ENCODE data around the gene ZSWIM6. TPM values are rescaled to one million over a fixed set of nuclear protein-coding genes. Genes with fewer than 3 reads are reported as not detected.

ZSWIM6 gene
- total RNA-seq, 2 experiments from 2014 or later, result 4.5 to 5.7 TPM

- DNase-seq, result no peak
- ChIA-PET POLR2A (interaction anchor here (0.6 kb wide), 1 partner anchor 23 kb away, joined by 3 read pairs; no protein-coding TSS in a partner anchor), CTCF (no interaction called here)
- Mint-ChIP-seq H3K27me3 (no peaks in the 10 kb centered on the region), H3K4me3 (no peak overlapping the region), H3K27ac (no peak overlapping the region), H3K9me3 (ENCODE audit: low read depth) (peaks cover 2% of the 10 kb centered on the region), H3K36me3 (ENCODE audit: low read depth) (no peaks in the 10 kb centered on the region), H3K4me1 (peaks cover 7% of the 10 kb centered on the region)
- intact Hi-C loops (cut with DNase I, micrococcal nuclease), result no loop called here
- ATAC-seq, result no peak
These were observed 100.0 kb downstream of the ZSWIM6 start for GRCh38 chr5:61431923-61432620.

GRCh38 chr5:61435368-61435767 lies 103.3 kb downstream of the ZSWIM6 start:
- ChIA-PET POLR2A (no interaction called here), CTCF (interaction anchor here (1.3 kb wide), 1 partner anchor 210 kb away, joined by 3 read pairs; no protein-coding TSS in a partner anchor)
- no peak overlapping the region for H3K27ac Mint-ChIP-seq
- H3K27me3 Mint-ChIP-seq, result no peaks in the 10 kb centered on the region
- no peaks in the 10 kb centered on the region for H3K4me1 Mint-ChIP-seq
- intact Hi-C loops (cut with DNase I, micrococcal nuclease), result no loop called here
- no peak overlapping the region for H3K4me3 Mint-ChIP-seq
- H3K9me3 Mint-ChIP-seq (ENCODE audit: low read depth), result peaks cover 8% of the 10 kb centered on the region
- no peaks in the 10 kb centered on the region for H3K36me3 Mint-ChIP-seq (ENCODE audit: low read depth)
- no peak for ATAC-seq
- DNase-seq, result no peak

DNA sequence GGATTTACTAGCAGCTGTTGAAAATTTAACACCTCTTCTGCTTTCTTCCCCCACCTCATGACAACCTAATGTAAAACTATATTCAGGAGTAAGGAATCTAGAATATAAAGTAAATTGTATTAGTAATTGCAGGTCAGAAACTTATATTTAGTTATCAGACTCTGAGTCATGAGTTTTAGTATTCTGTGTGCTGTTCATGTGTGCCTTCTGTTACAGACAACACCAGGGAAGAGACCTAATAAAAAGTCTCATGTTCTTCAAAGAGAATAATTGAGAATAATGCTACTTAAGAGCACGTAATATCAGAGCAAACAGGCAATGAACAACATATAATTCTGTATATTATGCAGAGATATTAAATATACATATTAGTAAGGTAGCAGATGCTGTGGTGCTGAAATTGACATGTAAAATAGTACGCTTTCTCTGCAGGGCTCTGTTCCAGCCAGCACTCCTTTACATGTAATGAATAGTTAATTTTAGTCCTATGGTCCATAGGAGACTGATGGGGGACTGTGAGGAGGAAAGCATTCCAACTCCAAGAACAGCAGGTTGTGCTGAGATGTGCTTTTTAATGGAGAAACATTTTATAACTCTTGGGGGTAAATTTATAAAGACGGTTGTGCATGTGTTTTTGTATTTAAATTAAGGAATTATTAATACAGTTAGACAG lies 106.4 kb downstream of the ZSWIM6 start:
- POLR2A ChIA-PET, result no interaction called here
- H3K36me3 Mint-ChIP-seq (ENCODE audit: low read depth), result peaks cover 18% of the 10 kb centered on the region
- H3K9me3 Mint-ChIP-seq (ENCODE audit: low read depth), result peaks cover 28% of the 10 kb centered on the region
- ATAC-seq, result no peak
- DNase-seq, result no peak
- no peaks in the 10 kb centered on the region for H3K27me3 Mint-ChIP-seq
- intact Hi-C loops (cut with DNase I, micrococcal nuclease), result no loop called here
- no peak overlapping the region for H3K4me3 Mint-ChIP-seq
- no peaks in the 10 kb centered on the region for H3K4me1 Mint-ChIP-seq
- no peak overlapping the region for H3K27ac Mint-ChIP-seq
- CTCF ChIA-PET, result no interaction called here

DNA sequence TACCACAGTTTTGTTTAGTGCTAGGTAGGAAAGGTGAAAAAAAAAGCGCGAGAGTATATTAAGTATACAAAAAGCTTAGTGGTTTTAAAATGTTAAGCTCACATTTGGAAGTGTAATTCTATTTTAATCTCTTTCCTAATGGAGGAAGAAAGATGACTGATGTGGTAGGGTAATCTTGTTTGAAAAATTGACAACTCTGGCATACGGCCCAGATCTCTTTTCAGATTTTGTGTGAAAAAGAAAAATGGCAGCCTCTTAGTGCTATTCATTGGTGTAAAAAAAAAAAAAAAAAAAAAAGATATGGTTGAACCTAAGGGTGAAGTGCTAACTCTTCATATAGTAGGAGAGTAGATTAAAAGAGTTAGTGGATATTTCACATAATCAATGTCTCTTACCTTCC lies 108.0 kb downstream of the ZSWIM6 start:
- no peak overlapping the region for H3K27ac Mint-ChIP-seq
- H3K4me1 Mint-ChIP-seq, result no peaks in the 10 kb centered on the region
- H3K27me3 Mint-ChIP-seq, result no peaks in the 10 kb centered on the region
- POLR2A ChIA-PET, result interaction anchor here (0.6 kb wide), 1 partner anchor 729 kb away, joined by 4 read pairs; no protein-coding TSS in a partner anchor
- H3K36me3 Mint-ChIP-seq (ENCODE audit: low read depth), result peaks cover 20% of the 10 kb centered on the region
- CTCF ChIA-PET, result interaction anchor here (0.7 kb wide), 2 partner anchors 147 to 447 kb away, joined by 3 read pairs; no protein-coding TSS in a partner anchor
- DNase-seq, result no peak
- no peak overlapping the region for H3K4me3 Mint-ChIP-seq
- H3K9me3 Mint-ChIP-seq (ENCODE audit: low read depth), result peaks cover 29% of the 10 kb centered on the region
- intact Hi-C loops (cut with DNase I, micrococcal nuclease), result no loop called here
- no peak for ATAC-seq

GRCh38 chr5:61440596-61440995 lies 108.5 kb downstream of the ZSWIM6 start:
- Mint-ChIP-seq H3K27me3 (no peaks in the 10 kb centered on the region), H3K4me1 (no peaks in the 10 kb centered on the region), H3K27ac (no peak overlapping the region), H3K36me3 (ENCODE audit: low read depth) (peaks cover 20% of the 10 kb centered on the region), H3K9me3 (ENCODE audit: low read depth) (peaks cover 29% of the 10 kb centered on the region), H3K4me3 (no peak overlapping the region)
- no peak for DNase-seq
- ATAC-seq, result no peak
- intact Hi-C loops (cut with DNase I, micrococcal nuclease), result no loop called here
- ChIA-PET POLR2A (interaction anchor here (0.6 kb wide), 1 partner anchor 729 kb away, joined by 4 read pairs; no protein-coding TSS in a partner anchor), CTCF (interaction anchor here (0.6 to 0.7 kb wide), 2 partner anchors 447 to 888 kb away, joined by 3 read pairs; no protein-coding TSS in a partner anchor)

- H3K4me1 Mint-ChIP-seq, result no peaks in the 10 kb centered on the region
- H3K9me3 Mint-ChIP-seq (ENCODE audit: low read depth), result peaks cover 30% of the 10 kb centered on the region
- intact Hi-C loops (cut with DNase I, micrococcal nuclease), result no loop called here
- H3K4me3 Mint-ChIP-seq, result no peak overlapping the region
- ATAC-seq, result no peak
- no peaks in the 10 kb centered on the region for H3K27me3 Mint-ChIP-seq
- POLR2A ChIA-PET, result no interaction called here
- no peak for DNase-seq
- H3K27ac Mint-ChIP-seq, result no peak overlapping the region
- peaks cover 25% of the 10 kb centered on the region for H3K36me3 Mint-ChIP-seq (ENCODE audit: low read depth)
- CTCF ChIA-PET, result no interaction called here
These were observed 109.7 kb downstream of the ZSWIM6 start for GRCh38 chr5:61441742-61442141.

- Mint-ChIP-seq H3K4me1 (peaks cover 4% of the 10 kb centered on the region), H3K36me3 (ENCODE audit: low read depth) (peaks cover 24% of the 10 kb centered on the region)
- CTCF ChIA-PET, result no interaction called here
These were observed 115.9 kb downstream of the ZSWIM6 start for GRCh38 chr5:61447780-61448495.

DNA sequence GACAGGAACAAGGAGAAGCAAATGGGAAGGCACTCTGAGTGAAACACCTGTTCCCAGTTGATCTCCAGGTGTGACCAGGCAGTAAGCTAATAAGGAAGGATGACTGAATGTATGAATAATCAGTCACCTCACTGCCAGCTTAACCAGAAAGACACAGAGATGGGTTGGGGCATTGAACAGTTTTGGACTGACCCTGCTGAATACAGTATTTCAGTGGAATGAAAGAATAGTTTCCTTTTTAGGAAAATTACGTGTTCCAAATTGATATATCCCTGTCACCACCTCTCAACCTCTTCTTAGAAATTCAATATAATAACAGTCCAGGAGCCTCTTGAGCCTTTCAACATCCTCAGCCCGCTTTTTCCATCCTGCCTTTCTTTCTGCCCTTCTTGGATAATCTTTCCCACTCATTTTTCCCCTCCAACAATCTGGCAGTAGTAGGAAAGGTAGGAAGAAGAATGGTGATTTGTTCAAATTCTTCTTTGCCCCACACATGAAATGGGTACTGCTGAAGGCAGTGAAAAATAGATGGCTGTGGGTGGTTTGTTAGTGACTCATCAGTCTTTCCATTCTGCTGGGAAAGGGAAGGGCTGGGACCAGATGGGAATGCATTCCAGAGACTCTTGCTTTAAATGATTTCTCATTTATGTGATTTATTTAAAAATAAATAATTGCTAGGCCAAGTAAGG lies 117.9 kb downstream of the ZSWIM6 start:
- ATAC-seq, result no peak
- H3K27ac Mint-ChIP-seq, result no peak overlapping the region
- DNase-seq, result no peak
- POLR2A ChIA-PET, result no interaction called here
- CTCF ChIA-PET, result no interaction called here
- H3K36me3 Mint-ChIP-seq (ENCODE audit: low read depth), result peaks cover 19% of the 10 kb centered on the region
- peaks cover 24% of the 10 kb centered on the region for H3K9me3 Mint-ChIP-seq (ENCODE audit: low read depth)
- intact Hi-C loops (cut with DNase I, micrococcal nuclease), result no loop called here
- no peaks in the 10 kb centered on the region for H3K27me3 Mint-ChIP-seq
- no peak overlapping the region for H3K4me3 Mint-ChIP-seq
- peaks cover 4% of the 10 kb centered on the region for H3K4me1 Mint-ChIP-seq

More at GRCh38 chr5:61447780-61448495, 115.9 kb downstream of the ZSWIM6 start:
- intact Hi-C loops (cut with DNase I, micrococcal nuclease), result no loop called here
- Mint-ChIP-seq H3K27me3 (no peaks in the 10 kb centered on the region), H3K4me3 (no peak overlapping the region), H3K9me3 (ENCODE audit: low read depth) (peaks cover 29% of the 10 kb centered on the region), H3K27ac (no peak overlapping the region)
- POLR2A ChIA-PET, result no interaction called here
- ATAC-seq (no peak), DNase-seq (no peak)

- peaks cover 9% of the 10 kb centered on the region for H3K4me1 Mint-ChIP-seq
- ChIA-PET POLR2A (no interaction called here), CTCF (no interaction called here)
- intact Hi-C loops (cut with DNase I, micrococcal nuclease), result no loop called here
- H3K27ac Mint-ChIP-seq, result no peak overlapping the region
- no peaks in the 10 kb centered on the region for H3K27me3 Mint-ChIP-seq
- ATAC-seq (no peak), DNase-seq (no peak)
- peaks cover 24% of the 10 kb centered on the region for H3K9me3 Mint-ChIP-seq (ENCODE audit: low read depth)
- H3K36me3 Mint-ChIP-seq (ENCODE audit: low read depth), result peaks cover 19% of the 10 kb centered on the region
- no peak overlapping the region for H3K4me3 Mint-ChIP-seq
These were observed 118.6 kb downstream of the ZSWIM6 start for GRCh38 chr5:61450493-61451279.

- Mint-ChIP-seq H3K4me1 (peaks cover 5% of the 10 kb centered on the region), H3K27ac (no peak overlapping the region), H3K4me3 (no peak overlapping the region), H3K9me3 (ENCODE audit: low read depth) (peaks cover 4% of the 10 kb centered on the region), H3K27me3 (no peaks in the 10 kb centered on the region), H3K36me3 (ENCODE audit: low read depth) (no peaks in the 10 kb centered on the region)
- CTCF ChIA-PET, result no interaction called here
- POLR2A ChIA-PET, result interaction anchor here (0.7 kb wide), 1 partner anchor 193 kb away, joined by 3 read pairs; no protein-coding TSS in a partner anchor
- ATAC-seq (no peak), DNase-seq (no peak)
- intact Hi-C loops (cut with DNase I, micrococcal nuclease), result no loop called here
These were observed 123.3 kb downstream of the ZSWIM6 start for GRCh38 chr5:61455179-61456006.

All from activated CD4-positive, alpha-beta T cell treated with anti-CD3 and anti-CD28 coated beads for 36 hours (primary cell).